HG03095 (cell line): Measurements from ENCODE around the gene TMEM273.

Experiments
- ATAC-seq: cut with Tn5 transposase; IDR thresholded peaks from one replicate; pipeline ENCODE4 v1.9.1; 2021; ENCODE audit warnings: moderate library complexity; ENCODE audit not compliant: unreplicated experiment

TMEM273 gene

GRCh38 chr10:49149881-49150280 is 38.3 kb downstream of the TMEM273 start:
- no peak for ATAC-seq

GRCh38 chr10:49144058-49144720 is 44.0 kb downstream of the TMEM273 start:
- ATAC-seq: no peak

GRCh38 chr10:49143249-49143648 is 44.9 kb downstream of the TMEM273 start:
- no peak for ATAC-seq

GRCh38 chr10:49141541-49142332 is 46.5 kb downstream of the TMEM273 start:
- peak; percentile 70 for ATAC-seq

GRCh38 chr10:49140304-49141177 is 47.6 kb downstream of the TMEM273 start:
- no peak for ATAC-seq

- no peak for ATAC-seq
These were observed 48.4 kb downstream of the TMEM273 start for GRCh38 chr10:49139846-49140195.

GRCh38 chr10:49139028-49139845 is 49.0 kb downstream of the TMEM273 start:
- no peak for ATAC-seq

GRCh38 chr10:49138361-49138891 is 49.8 kb downstream of the TMEM273 start:
- no peak for ATAC-seq

GRCh38 chr10:49136525-49136924 is 51.7 kb downstream of the TMEM273 start:
- no peak for ATAC-seq

GRCh38 chr10:49135575-49136313 is 52.4 kb downstream of the TMEM273 start:
- ATAC-seq: no peak

GRCh38 chr10:49134327-49134726 is 53.9 kb downstream of the TMEM273 start:
- ATAC-seq: no peak

- no peak for ATAC-seq
These were observed 54.4 kb downstream of the TMEM273 start, which contains the start of gene FAM170B for GRCh38 chr10:49133706-49134248. Gene FAM170B, minus strand, starts transcription at chr10:49134021. Its CDS starts 103 bp downstream, at chr10:49133918.

GRCh38 chr10:49132362-49132737 is 55.8 kb downstream of the TMEM273 start:
- ATAC-seq: no peak

GRCh38 chr10:49131507-49132361 is 56.5 kb downstream of the TMEM273 start:
- ATAC-seq: no peak

- ATAC-seq: no peak
These were observed 58.8 kb downstream of the TMEM273 start for GRCh38 chr10:49129376-49129775.

- no peak for ATAC-seq
These were observed 59.3 kb downstream of the TMEM273 start for GRCh38 chr10:49128854-49129253.

- no peak for ATAC-seq
These were observed 63.9 kb downstream of the TMEM273 start for GRCh38 chr10:49123981-49124950.
